NCI-H2107 (cell line): ENCODE measurements around the gene MS4A4E.
"Not testable (repeated sequence)": the region's sequence is repeated elsewhere in the genome, so short reads cannot be mapped to it uniquely, and the experiment has no call there.

Experiments
- DNase-seq: peaks from one replicate; lab custom pipeline; 2025; lab: John Stamatoyannopoulos, UW

Gene MS4A4E

DNA sequence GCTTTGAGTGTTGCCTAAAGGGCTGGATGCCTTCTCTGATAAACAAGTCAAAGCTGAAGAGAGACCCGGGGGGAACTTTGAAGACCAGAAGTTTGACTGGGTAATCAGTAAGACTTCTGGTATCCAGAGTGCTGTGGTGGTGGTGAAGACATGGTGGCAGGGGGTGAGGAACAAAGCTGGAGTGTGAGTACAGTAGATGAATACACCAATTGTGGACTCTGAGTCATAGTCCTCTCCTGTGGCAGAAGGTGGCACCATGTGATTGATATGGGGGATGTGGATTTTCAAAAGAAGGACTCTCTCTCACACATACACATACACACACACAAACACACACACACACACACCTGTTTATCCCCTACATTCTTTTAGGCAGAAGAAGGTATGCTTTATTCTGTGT is 72.4 kb downstream of the MS4A4E start:
- DNase-seq, result no peak

DNA sequence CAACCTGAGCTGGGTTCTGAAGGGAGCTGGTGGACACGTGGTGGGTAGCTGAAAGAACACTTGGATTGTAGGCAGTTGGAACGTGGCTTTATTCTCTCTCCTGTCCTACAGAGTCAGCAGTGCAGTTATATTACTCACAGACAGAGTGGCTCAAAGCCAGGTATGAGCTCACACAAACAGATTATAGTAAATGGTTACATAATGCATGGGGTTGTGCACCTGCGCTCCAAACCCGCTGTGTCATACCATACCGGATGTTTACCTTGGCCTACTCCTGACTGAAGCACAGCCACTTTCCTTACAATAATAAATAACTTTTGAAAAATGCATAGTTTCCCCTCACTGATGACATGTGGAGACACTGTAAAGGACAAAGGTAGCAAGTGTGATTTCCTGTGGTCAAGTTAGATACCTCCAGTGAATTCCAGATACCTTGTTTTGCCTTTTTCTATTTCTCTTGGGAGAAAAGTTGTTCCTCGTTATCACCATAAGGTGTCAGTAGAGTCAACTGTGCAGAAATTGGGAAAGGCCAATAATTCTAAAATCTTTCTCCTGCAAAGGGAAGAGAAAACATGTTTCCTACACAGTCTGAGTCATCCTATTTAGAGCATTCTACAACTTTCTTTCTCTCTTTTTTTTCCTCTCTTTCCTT is 73.5 kb downstream of the MS4A4E start:
- DNase-seq, result no peak

GRCh38 chr11:60168306-60168705 is 74.6 kb downstream of the MS4A4E start:
- DNase-seq, result no peak

- no peak for DNase-seq
Measured at GRCh38 chr11:60165951-60166350, 77.0 kb downstream of the MS4A4E start.

DNA sequence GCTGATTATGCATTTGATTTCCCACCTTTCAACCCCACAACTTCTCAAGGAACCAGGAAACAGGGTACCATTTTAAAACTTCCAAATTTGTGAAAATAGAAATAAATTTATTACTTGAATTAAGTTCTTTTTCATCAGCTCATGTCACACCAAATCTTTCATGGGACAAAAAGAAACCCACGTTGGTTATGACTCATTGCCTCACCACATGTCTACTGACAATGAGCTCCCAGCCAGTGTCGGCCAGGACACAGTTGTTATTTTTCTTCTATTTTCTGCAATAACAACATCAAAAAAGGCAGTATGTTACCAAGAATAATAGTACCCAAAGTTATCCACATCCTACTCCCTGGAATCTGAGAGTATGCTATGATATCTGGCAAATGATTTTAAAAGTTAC is 77.4 kb downstream of the MS4A4E start:
- no peak for DNase-seq

- DNase-seq, result no peak
Measured at GRCh38 chr11:60164550-60165075, 78.3 kb downstream of the MS4A4E start.

DNA sequence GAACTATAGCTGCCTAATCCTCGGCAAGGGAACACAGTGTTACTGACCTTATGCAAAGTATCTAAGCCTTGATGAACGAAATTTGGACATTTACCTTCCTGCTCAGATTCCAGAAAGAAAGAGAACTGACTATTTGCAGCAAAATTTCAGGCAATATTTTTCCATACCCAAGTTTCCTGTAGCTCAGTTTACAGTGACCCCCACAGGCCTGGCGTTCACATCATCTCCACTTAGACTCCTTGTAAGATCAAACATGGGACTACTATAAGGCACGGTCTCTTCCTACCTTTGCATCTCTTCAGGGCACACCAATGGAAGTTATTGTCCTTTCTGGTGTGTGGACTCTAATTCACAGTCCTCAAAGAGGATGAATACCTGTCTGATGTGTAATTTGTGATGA is 81.2 kb downstream of the MS4A4E start:
- DNase-seq, result no peak

GRCh38 chr11:60161107-60161506 is 81.8 kb downstream of the MS4A4E start:
- no peak for DNase-seq

GRCh38 chr11:60159868-60160267 is 83.1 kb downstream of the MS4A4E start:
- DNase-seq, result no peak

DNA sequence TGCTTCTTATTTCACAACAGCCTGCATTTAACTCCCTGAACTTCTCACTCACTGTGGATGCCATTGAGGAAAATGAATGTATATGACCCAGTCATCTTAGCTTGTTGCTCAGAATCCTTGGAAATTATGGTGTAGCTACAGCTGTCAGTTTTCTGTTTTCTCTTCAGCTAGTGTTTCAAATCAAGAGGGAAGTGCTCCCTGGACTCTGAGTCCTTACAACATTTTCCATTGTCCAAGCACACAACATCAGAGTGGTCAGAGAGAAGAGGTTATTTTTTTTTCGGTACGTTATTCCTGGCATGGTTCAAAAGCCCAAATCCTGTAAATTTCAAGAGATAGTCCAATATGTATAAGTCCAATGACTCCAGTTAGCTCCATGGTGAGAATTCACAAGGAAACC is 83.7 kb downstream of the MS4A4E start:
- DNase-seq, result no peak

DNA sequence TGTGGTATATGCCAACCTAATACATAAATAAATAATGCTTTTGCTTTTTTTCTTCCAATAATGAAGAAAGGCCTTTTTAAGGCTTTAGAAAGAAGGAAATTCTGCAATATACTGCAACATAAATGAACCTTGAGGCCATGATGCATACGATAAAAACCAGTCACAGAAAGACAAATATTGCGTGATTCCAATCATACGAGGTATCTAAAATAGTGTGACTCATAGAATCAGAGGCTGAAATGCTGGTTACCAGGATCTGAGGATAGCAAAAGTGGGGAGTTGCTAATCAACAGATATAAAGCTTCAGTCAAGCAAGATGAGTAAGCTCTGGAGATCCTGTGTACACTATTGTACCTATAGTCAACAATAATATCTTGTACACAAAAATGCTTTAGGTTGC is 84.3 kb downstream of the MS4A4E start:
- DNase-seq, result no peak

- no peak for DNase-seq
Measured at GRCh38 chr11:60155931-60156330, 87.0 kb downstream of the MS4A4E start.

DNA sequence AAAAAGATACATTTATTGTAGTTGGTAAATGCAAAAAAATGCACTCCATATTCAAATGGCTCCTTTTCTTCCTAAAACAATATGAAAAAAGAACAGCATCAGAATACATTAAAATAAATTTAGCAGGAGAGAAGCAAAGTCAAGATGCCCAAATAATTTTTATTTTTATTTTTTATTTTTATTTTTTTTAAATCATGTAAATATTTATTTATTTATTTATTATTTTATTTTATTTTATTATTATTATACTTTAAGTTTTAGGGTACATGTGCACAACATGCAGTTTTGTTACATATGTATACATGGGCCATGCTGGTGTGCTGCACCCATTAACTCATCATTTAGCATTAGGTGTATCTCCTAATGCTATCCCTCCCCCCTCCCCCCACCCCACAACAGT is 90.2 kb downstream of the MS4A4E start:
- not testable (repeated sequence) for DNase-seq

DNA sequence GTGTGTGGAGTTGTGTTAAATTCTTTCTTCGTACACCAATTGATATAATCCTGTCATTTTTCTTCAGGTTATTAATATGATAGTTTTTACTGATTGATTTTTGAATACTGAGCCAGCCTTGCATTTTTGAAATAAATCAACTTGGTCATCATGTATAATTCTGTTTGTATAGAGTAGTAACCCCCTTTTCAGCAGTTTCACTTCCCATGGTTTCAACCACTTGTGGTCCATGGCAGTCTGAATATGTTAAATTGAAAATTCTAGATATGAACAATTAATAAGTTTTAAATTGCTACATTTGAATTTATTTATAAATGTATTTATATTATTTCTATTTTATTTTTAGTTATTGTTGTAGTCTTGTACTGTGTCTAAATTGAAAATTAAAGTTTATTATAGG is 92.7 kb downstream of the MS4A4E start:
- DNase-seq, result no peak
